Measurements from ENCODE around the gene KRTAP5-5.
"Not testable (repeated sequence)": the region's sequence is repeated elsewhere in the genome, so short reads cannot be mapped to it uniquely, and the experiment has no call there.

The KRTAP5-5 gene

GRCh38 chr11:1629326-1630185, at the start of gene KRTAP5-5:
KRTAP5-5 (plus strand) TSS chr11:1629775; CDS start chr11:1629841, 66 bp downstream.
- DNase-seq = no peak

- DNase-seq = no peak
Measured at GRCh38 chr11:1581976-1582375, 47.6 kb upstream of the KRTAP5-5 start.

- not testable (repeated sequence) for DNase-seq
Measured at GRCh38 chr11:1582909-1583308, 46.7 kb upstream of the KRTAP5-5 start.

- not testable (repeated sequence) for DNase-seq
Measured at GRCh38 chr11:1584661-1585370, 44.8 kb upstream of the KRTAP5-5 start, which contains the start of gene KRTAP5-1. KRTAP5-1 (minus strand) TSS chr11:1585283; CDS start chr11:1585249, 34 bp downstream.

GRCh38 chr11:1586699-1587098, 42.9 kb upstream of the KRTAP5-5 start:
- DNase-seq = no peak

GRCh38 chr11:1589191-1589963, 40.2 kb upstream of the KRTAP5-5 start:
- DNase-seq = not testable (repeated sequence)

- DNase-seq = no peak
Measured at GRCh38 chr11:1589996-1590395, 39.6 kb upstream of the KRTAP5-5 start.

- DNase-seq = no peak
Measured at GRCh38 chr11:1592628-1593027, 36.9 kb upstream of the KRTAP5-5 start.

- not testable (repeated sequence) for DNase-seq
Measured at GRCh38 chr11:1595994-1596575, 33.5 kb upstream of the KRTAP5-5 start.

GRCh38 chr11:1596576-1597121, 32.9 kb upstream of the KRTAP5-5 start:
- DNase-seq = not testable (repeated sequence)

- DNase-seq = no peak
Measured at GRCh38 chr11:1597331-1597993, 32.1 kb upstream of the KRTAP5-5 start.

- no peak for DNase-seq
Measured at GRCh38 chr11:1597994-1598380, 31.6 kb upstream of the KRTAP5-5 start, which contains the start of gene KRTAP5-2. KRTAP5-2 (minus strand) TSS chr11:1598294; CDS start chr11:1598250, 44 bp downstream.

GRCh38 chr11:1598406-1598805, 31.2 kb upstream of the KRTAP5-5 start:
- DNase-seq = not testable (repeated sequence)

- DNase-seq = no peak
Measured at GRCh38 chr11:1598816-1599215, 30.8 kb upstream of the KRTAP5-5 start.

- DNase-seq = no peak
Measured at GRCh38 chr11:1600626-1601025, 28.9 kb upstream of the KRTAP5-5 start.

- not testable (repeated sequence) for DNase-seq
Measured at GRCh38 chr11:1601663-1602062, 27.9 kb upstream of the KRTAP5-5 start.

GRCh38 chr11:1603629-1604028, 25.9 kb upstream of the KRTAP5-5 start:
- no peak for DNase-seq

GRCh38 chr11:1604181-1604580, 25.4 kb upstream of the KRTAP5-5 start:
- no peak for DNase-seq

- DNase-seq = no peak
Measured at GRCh38 chr11:1604711-1605110, 24.9 kb upstream of the KRTAP5-5 start.

GRCh38 chr11:1605923-1606322, 23.7 kb upstream of the KRTAP5-5 start:
- not testable (repeated sequence) for DNase-seq

GRCh38 chr11:1607156-1607845, 22.3 kb upstream of the KRTAP5-5 start:
- not testable (repeated sequence) for DNase-seq
